ENCODE measurements around the gene TMEM151A.
"Not testable (repeated sequence)": the region's sequence is repeated elsewhere in the genome, so short reads cannot be mapped to it uniquely, and the experiment has no call there.

- not testable (repeated sequence) for TF ChIP-seq CTCF, POLR2A, EP300 (IDR thresholded peaks at IDR 0.05)
Observed at GRCh38 chr11:66320289-66320688, 28.6 kb downstream of the TMEM151A start.

All from ovary (tissue), 3 donors.